HG03159 (cell line): ENCODE measurements around the gene PSD4.

Experiments used
- ATAC-seq: cut with Tn5 transposase; IDR thresholded peaks from one replicate; pipeline ENCODE4 v1.9.1; 2021; ENCODE audit warnings: mild to moderate bottlenecking, moderate library complexity; ENCODE audit not compliant: unreplicated experiment

PSD4 gene

GRCh38 chr2:113167115-113167932, 6.4 kb upstream of the PSD4 start:
- no peak for ATAC-seq

GRCh38 chr2:113167962-113168340, 5.8 kb upstream of the PSD4 start:
- no peak for ATAC-seq

GRCh38 chr2:113169002-113169530, 4.7 kb upstream of the PSD4 start:
- ATAC-seq: no peak

- no peak for ATAC-seq
Measured at GRCh38 chr2:113169586-113169985, 4.2 kb upstream of the PSD4 start.

- no peak for ATAC-seq
Measured at GRCh38 chr2:113171334-113172075, 2.3 kb upstream of the PSD4 start.

- no peak for ATAC-seq
Measured at GRCh38 chr2:113172721-113173541, 840 bp upstream of the PSD4 start.

GRCh38 chr2:113174376-113174750, 592 bp downstream of the PSD4 start:
- no peak for ATAC-seq

GRCh38 chr2:113175042-113175628, 1.4 kb downstream of the PSD4 start:
- ATAC-seq: peak; percentile 74

GRCh38 chr2:113175736-113176695, 2.2 kb downstream of the PSD4 start:
- ATAC-seq: no peak

GRCh38 chr2:113176696-113177355, 3.1 kb downstream of the PSD4 start:
- no peak for ATAC-seq

GRCh38 chr2:113178069-113178746, 4.4 kb downstream of the PSD4 start:
- ATAC-seq: no peak

GRCh38 chr2:113178891-113179290, 5.1 kb downstream of the PSD4 start:
- ATAC-seq: no peak

GRCh38 chr2:113179446-113180045, 5.8 kb downstream of the PSD4 start:
- ATAC-seq: no peak

GRCh38 chr2:113180131-113180946, 6.6 kb downstream of the PSD4 start:
- no peak for ATAC-seq

GRCh38 chr2:113181258-113182051, 7.7 kb downstream of the PSD4 start:
- no peak for ATAC-seq

- ATAC-seq: no peak
Measured at GRCh38 chr2:113182471-113183260, 8.9 kb downstream of the PSD4 start.
